IPS DF 4.7 (cell line): ENCODE data around the gene PTPRD.

Experiments used
- DNase-seq: peaks from one replicate; pipeline ENCODE4 v3.0.0-alpha.2; 2013; ENCODE audit warnings: low spot score; ENCODE audit errors: extremely low read depth

The PTPRD gene

DNA sequence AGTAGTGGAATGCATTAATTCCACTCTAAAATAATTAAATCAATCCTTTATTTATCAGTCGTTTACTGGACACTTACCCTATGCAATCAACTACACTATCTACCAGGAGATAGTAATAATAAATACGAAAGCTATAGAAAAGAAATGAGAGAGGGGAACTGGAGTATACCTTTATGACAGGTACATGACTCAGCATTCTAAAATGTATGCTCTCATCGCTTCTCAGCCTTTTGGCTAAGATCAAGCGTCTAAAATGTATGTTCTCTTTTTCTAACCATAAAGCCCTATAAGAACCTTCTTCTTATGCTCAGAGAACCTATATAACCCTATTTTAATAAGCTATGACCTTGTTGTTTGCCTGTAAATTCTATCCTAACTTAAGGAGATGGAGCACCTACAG lies 2059.4 kb downstream of the PTPRD start:
- DNase-seq, result no peak

- DNase-seq, result no peak
Observed at GRCh38 chr9:8552732-8553131, 2060.1 kb downstream of the PTPRD start.

GRCh38 chr9:8549214-8549613 lies 2063.6 kb downstream of the PTPRD start:
- DNase-seq, result no peak

DNA sequence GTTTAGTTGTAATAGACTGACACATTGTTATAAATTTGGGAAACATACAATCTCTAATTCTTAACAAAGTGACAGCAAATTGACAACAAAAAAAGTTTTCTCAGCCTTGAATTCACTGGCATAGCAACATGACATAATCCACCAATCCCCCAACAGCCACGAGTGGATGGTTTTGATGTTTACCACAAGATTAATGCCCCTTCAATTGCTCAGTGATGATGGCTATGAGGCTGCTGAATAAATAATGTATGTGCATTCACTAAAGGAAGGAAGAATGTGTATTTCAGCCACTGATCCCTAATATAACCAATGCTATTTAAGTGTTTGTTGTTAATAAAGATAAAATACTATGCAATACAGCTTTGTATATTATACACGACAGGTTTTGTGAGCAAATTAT lies 2069.6 kb downstream of the PTPRD start:
- no peak for DNase-seq

- no peak for DNase-seq
Observed at GRCh38 chr9:8542537-8542936, 2070.3 kb downstream of the PTPRD start.

DNA sequence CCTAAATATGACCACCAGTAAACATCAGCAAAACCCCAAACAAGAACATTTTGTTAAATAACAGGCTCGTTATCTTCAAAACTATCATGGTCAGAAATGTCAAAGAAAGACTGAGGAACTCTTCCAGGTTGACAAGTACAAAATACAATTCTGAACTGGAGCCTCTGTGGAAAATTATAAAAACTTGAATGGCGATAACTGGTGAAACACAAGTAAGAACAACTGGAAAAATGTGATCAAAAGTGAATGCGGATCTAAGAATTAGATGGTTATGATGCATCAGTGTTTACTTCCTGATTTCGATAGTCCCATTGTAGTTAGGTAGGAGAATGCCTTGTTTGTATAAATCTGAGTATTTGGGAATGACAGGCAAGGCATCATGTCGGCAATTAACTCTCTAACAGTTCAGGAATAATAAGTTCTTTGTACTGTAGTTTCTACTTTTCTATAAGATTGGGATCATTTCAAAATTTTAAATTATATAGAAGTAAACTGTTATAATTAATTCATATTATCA lies 2073.1 kb downstream of the PTPRD start:
- no peak for DNase-seq

GRCh38 chr9:8536845-8537244 lies 2076.0 kb downstream of the PTPRD start:
- DNase-seq, result no peak

DNA sequence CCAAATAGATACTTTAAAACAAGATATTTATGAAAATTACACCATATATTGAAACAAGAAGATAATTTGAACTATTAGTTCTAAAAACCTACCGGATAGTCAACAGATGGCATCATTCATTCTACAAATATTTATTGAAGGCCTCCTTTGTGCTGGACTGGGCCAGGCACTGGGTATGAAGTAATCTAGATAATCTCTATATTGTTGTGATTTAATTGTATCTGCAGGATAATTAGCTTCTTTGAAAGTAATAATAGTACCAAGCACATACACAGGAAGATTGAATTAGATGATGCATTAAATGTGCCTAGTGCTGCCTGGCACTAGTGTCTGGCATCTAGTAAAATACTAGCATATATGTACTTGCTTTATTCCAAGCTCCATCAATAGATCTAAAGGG lies 2078.0 kb downstream of the PTPRD start:
- no peak for DNase-seq

DNA sequence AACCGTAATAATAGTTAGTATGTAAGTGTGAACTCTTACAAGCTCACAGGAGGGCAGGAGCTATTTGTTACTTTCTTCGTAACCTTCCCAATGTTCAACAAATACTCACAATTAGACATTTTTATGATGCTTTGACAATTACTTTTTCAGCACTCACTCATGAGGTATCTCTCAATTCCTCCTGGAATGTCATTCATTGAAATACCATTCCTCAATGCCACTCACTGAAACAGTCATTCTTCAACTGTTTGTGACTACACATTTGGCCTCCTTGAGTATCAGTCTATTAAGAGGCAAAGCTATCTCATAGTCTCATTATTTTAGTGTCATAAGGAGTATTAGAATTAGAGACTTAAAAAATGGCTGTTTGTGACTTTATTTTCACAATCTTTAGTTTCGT lies 2079.1 kb downstream of the PTPRD start:
- no peak for DNase-seq

DNA sequence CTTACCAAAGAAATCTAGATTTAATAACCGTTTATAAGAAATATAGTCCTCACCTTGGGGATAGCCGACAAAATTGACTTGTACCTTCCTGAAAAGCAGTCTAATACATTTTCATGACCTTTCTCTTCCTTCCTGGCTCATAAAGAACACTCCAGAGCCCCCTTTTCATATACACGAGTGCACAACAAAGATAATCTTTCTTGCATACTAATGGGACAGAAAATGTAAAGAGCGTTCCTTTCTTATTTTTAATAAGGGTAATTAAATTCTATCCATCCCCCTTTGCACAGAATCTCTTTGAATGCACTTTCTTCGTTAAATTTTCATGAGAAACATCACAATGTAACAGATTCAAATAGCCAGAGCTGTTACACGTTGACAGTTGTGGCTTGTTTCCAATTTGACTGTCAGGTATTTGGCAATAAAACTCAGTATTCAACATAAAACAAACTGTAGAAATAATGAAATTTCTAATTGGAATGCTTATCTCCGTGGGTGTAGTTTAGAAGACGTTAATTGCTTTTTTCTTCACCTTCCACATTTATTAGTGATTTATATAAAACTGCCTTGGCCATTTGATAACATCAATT lies 2080.9 kb downstream of the PTPRD start:
- no peak for DNase-seq

DNA sequence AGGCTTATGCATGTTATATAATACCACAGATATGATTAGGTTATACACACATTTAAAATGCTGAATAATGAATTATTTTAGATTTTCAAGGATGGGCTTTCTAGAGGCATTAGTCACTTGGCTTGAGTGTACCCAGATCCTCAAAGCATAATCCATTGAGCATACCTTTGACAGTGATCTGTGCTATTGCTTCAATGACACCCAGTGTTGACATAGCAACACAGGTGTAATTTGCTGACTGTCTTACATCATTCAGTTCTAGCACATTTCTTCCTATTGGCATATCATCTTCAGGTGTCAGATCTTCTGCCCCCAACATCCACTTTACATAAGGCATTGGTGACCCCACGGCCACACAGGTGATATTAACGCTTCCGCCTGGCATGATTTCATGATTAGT lies 2091.7 kb downstream of the PTPRD start:
- no peak for DNase-seq

- no peak for DNase-seq
Observed at GRCh38 chr9:8515748-8516147, 2097.1 kb downstream of the PTPRD start.

DNA sequence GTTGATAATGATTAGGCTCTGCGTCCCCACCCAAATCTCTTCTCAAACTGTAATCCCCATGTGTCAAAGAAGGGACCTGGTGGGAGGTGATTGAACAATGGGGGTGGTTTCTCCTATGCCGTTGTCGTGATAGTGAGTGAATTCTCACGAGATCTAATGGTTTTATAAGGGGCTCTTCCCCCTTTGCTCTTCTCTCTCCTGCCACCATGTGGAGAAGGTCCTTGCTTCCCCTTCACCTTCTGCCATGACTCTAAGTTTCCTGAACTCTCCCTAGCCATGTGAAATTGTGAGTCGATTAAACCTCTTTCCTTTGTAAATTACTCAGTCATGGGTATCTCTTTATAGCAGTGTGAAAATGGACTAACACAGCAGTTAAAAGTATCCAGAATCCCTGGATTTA lies 2098.0 kb downstream of the PTPRD start:
- DNase-seq, result no peak

DNA sequence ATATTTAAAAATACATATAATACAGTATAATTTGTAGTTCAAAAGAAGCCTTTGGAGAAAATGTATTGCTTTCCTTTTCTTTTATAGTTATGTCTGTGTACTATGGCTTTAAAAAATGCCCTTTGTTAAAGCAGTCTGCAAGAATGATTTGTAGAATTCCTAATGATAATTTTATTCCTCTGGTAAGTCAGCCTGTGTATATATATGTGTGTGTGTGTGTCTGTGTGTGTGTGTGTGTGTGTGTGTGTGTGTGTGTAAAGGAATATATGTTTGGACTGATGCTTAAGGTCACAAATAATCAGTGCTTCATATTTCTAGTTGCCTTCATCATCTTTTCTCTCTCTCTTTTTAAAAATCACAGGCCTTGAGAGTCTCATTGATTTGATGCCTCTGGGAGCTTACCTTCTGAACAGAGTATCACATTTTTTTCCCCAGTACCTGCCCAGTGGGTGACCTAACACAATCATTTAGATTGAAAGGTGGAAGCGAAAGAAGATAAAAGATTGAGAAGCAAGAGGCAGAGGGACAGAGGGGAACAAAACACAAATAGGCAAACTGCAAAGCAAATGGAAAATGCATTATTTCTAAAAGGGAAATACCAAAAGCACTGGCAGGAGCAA lies 2104.0 kb downstream of the PTPRD start:
- DNase-seq, result no peak

DNA sequence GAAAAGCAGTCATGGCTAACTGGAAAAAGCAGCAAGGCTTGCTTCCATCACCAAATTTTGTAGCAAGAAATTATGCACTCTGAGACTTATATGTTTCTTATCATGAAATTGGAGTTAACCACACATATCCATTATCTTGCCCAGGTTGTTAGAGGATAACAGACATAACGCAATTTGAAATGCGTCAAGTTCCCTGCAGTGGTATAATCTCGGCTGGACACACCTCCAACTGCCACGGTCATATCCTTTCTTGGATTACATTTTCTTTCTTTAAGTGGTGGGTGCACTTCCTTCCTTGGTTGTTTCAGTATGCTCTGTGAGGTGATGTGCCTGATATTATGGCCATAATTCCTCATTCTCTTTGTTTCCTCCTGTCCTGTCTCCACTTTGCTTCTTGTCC lies 2118.2 kb downstream of the PTPRD start:
- DNase-seq, result no peak

DNA sequence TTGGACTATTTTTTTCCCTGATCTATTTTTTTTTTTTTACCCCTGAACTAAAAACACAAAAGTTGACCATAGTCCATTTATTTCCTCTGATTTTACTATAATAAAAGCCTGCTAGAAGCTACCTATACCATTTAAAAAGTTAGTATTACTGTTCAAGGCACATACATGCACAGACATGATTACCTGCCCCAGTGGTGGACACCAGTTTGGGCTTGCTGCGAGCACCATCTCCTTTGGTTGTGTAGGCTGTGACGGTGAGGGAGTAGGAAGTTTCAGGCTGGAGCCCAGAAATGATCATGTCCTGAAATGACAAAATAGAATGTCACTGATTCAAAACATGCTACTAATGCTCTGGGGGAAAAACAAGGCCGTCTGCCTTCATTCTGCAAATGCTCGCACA lies 2120.1 kb downstream of the PTPRD start:
- DNase-seq, result no peak

DNA sequence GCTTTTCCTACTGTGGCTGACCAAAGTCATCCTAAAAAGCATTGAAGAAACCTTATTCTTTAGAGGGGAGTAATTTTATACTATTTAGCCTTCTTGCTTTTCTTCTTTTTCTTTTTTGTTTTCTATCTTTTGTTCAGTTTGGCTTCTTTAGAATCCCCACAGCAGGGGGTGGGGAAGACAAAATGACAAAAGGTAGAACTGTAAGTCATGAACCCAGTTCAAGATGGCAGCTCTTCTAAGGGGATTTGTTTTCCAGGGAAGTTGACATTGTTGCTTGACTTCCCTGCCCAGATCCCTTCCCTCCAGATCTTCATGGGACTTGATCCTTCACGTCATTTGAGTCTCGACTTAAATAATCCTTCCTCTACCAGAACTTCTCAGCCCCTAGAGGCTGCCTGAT lies 2120.8 kb downstream of the PTPRD start:
- no peak for DNase-seq

DNA sequence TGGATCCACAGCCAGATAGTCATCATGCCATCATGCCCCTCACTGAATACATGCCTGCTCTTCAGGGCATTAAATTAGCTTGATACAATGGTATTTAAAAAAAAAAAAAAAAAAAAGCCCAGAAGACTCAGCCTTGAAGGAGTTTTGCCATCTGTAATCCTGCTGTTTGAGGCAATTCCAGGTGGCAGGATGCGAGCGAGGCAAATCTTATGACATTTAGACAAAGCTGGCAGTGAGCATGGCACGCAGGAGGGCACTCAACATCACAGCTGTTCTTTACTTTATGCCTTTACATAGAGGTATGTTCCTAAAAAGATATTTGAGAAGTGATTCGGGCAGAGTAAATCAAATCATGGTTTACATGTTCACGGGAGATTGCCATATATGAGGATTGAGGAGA lies 2121.2 kb downstream of the PTPRD start:
- DNase-seq, result no peak

GRCh38 chr9:8489835-8490234 lies 2123.0 kb downstream of the PTPRD start:
- DNase-seq, result no peak

- DNase-seq, result peak; percentile 41
Observed at GRCh38 chr9:8486095-8486494, 2126.7 kb downstream of the PTPRD start.

GRCh38 chr9:8484597-8485191 lies 2128.1 kb downstream of the PTPRD start:
- no peak for DNase-seq

DNA sequence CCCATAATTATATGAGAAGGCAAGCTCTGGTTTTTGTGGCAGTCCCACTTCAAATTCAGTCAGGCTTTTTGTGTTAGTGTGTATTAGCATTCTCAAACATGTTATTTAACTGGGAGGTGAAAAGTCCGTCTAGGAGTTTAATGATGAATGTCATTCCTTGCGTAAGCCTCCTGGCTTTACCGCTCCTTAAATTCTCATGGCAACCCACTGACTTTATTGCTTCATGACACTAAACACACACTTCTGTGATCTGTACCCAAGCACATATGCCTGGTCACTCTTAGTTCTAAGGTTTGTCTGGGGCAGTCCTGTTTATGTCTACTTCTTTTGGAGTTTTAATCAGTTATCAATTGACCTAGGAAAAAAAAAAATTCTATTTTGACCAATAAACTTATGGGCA lies 2135.4 kb downstream of the PTPRD start:
- no peak for DNase-seq

GRCh38 chr9:8474937-8475336 lies 2137.9 kb downstream of the PTPRD start:
- no peak for DNase-seq
